Activated CD4-positive, alpha-beta T cell treated with anti-CD3 and anti-CD28 coated beads for 24 hours (primary cell): ENCODE results near the gene YOD1.
A peak's percentile ranks its signal among the peaks of the same experiment; 100 is the strongest.

Experiments used
- DNase-seq, 2 donors: peaks; one replicate each; pipeline ENCODE4 v3.0.0-alpha.2; 2020; ENCODE audit warnings: low read depth in 2 of 2

Gene YOD1

DNA sequence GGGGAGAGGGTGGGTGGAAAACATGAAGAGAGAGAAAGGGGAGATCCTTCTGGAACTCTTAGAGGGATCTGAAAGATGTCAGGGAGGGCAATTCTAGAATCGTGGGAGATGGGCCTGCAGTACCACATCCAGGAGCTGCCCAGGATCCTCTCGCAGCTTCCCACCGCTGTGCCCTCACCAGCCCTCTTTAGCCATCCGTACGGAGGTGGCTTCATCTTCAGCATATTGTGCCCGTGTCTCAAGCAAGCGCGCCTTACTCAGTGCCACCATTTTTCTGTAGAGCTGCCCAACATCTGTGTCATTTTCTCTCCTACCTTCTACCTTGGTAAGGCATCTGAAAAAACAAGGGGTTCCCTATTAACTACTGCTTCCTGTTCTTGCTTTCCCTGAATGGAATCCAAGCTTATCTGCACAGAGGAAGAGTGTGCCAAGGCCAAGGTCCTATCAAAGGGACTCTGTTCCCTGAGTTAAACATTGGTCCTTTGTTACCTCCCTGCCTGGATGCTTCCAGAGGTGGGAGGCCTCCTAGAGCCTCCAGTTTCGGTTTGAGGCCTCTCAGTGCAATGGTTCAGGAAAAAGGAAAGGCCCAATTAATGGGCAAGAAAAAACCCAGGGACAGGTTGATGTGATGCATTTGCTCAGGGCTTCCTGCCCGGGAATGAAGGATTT, 41.7 kb downstream of the YOD1 start:
- no peak for DNase-seq

DNA sequence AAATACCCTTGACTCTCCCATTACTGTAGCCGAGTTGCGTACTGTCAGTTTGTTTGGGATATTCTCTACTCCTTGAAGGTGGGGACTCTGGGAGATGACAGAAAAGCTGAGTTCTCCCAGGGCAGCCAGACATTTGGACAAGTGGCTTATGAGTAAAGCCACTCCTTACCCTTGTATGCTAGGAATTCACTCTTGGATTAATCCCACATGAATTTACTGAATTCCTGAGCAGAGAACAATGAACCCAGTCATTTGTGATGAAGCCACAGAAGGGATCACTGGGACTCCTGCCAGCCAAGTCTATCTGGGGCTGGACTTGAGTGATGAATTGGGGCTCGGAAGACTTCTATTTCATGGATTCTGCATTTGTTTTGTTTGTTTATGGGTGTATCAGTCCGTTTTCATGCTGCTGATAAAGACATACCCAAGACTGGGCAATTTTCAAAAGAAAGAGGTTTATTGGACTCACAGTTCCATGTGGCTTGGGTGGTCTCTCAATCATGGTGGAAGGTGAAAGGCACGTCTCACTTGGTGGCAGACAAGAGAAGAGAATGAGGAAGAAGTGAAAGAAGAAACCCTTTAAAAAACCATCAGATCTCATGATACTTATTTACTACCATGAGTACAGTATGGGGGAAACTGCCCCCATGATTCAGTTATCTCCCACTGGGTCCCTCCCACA, 43.5 kb downstream of the YOD1 start:
- DNase-seq, result no peak

DNA sequence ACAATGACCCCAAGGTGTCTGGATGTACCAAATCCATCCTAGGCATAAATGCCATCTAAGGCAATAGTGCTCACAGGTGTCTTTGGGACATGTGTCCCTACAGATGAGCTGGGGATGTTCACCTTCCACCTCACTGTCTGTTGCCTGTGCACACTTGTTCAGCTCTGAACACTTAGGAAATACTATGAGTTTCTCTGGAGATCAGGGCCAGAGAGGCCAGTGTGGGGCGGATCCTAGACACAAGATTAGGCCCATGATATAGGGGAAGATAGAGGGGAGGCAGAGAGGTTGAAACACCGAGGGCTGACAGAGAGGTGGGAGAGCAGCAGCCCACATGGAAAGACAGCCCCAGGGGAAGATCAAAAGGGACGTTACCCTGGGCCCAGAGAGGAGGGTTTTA, 44.1 kb downstream of the YOD1 start:
- no peak for DNase-seq

DNA sequence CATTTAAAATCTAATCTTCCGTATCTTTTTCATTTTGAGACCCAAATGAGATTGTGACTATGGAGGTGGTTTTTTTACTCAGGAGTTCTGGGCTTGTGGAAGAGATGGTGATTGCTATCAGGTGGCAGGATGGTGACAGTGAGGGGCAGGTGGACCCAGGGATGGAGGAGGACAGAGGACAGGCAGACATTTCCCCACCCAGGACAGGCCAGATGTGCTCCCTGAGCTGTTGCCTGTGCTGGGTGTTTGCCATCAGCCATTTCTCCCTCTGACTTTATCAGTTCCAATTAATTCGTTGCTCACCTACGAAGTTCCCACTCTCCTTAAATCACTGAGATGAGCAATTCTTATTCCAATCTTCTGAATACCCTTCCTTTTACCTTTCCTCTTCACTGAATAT, 44.9 kb downstream of the YOD1 start:
- DNase-seq, result no peak

DNA sequence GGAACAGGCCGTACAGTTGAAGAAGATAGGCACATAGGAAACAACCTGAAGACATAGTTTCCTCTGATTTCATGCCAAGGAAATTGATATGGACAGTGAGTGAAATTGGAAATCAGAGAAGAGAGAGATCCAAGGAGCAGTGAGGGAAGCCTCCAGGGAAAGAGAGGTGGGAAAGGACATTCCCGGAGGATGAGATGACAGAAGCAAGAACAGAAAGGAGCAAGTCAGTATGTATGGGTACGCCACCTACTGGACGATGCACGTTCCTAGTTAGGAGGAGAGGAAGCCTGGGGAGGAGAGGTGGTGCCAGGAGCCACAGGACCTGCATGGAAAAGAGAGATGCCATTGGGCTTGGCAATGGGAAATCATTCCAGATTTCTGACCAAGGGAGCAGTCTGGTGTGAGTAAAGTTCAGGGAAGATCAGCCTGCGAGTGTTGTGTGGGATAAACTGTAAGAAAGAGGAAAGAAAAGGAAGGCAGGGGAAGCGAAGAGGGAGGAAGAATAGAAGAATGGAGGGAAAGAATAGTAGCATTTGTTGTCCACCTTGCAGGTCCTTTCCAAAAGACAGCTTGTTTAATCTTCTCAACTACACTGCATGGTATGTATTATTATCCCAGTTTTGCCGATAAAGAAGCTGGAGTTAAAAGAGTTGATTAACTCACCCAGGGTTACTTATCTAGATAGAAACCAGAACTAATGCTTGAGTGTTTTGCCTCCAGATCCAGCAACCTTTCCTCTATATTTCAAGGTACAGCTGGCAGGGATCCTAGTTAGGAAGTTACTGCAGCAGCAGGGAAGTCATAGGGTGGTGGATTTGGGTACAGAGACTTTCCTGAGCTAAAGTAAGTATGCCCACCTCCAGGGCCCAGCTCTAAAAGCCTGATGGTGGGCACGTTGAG, 45.8 kb downstream of the YOD1 start:
- peak in 1 of 2 donors; percentile 24 for DNase-seq

DNA sequence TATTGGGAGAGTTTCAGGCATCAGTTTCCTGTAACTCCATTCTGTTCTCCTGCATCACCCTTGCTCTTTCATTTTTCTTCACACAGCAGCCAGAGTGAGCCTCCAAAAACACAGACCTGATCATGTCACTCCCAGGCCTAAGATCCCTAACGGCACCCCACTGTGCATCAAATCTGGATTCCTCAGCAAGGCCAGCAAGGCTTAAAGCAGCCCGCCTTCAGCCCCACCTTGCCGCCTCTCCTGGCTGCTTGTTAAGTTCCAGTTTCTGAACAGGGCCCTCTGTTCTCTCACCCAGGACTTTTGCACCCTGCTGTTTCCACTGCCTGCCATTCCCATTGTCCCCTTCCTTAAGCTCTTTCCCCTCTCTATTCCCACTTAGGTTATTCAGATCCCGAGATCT, 47.8 kb downstream of the YOD1 start:
- no peak for DNase-seq

DNA sequence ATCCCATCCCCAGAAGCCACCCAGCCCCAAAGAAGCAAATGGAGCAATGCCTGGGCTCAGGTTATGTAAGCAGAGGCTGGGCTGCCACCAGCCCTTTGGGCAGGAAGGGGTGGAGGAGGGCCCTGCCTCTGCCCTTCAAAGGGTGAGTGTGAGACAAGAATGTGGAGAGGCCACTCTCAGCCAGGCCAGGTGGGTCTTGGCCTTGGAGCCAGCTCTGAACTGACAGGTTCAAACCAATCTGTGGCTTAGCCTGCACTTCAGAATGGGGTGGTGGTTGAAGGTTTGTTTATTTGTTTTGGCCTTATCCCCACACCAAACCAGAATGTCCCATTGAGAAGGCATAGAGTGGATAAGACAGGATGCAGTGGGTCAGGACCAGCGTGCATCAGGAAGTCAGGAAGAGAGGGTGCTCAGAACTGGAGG, 48.3 kb downstream of the YOD1 start:
- no peak for DNase-seq

DNA sequence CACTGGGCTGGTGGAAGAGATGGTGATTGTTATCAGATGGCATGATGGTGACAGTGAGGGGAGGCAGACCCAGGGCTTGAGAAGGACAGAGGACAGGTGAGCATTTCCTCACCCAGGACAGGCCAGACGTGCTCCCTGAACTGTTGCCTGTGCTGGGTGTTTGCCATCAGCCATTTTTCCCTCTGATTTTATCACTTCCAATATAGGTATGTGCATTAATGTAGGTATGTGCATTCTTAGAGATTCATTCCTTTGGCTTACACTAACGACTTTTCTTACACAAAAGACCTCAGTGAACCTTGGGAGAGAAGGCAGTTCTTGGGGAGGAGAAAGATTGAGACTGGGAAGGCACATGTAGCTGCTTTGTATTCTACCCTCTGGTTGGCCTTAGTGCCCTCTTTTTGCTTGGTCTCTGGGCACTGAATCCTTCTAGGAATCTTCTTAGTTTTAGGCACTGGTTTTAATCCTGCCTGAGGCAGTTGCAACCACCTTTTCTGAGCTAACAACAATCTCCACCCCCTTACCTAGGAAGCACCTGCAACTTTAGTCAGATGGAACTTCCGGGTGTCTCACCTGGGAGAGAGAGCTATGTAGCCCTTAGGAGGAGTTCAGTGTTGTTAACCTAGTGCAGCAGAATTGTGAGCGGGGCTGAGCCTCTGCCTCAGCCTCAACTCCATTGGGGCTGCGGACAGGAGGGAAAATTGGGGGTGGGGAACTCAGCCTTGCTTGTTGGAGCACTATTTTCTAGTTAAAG, 49.3 kb downstream of the YOD1 start:
- no peak for DNase-seq

DNA sequence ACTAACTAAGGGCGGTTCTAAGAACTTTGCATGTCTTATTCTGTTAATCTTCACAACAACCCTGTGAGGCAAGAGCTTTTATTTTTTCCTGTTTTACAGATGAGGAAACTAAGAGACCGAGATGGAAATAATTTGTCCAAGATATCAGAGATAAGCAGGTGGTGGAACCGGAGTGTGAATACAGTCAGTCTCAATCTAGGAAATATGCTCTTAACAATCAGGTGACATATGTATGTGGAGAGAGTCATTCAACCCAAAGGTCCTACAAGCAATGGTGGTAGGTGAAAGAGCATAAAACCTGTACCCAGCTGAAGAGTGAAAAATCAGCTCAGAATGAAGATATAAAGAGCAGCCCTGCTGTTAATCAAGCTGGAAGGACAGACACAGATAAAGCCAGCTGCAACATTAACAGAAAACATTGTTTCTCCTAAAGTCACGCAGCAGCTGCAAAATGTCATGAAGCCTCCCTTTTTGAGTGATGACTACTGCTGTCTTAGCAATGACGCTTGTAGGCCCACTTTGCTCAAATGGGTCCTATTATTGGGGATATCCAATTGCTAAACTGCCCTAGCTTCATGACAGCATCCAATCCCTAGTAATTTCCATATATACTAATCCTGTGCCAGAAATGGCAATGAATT, 50.2 kb downstream of the YOD1 start:
- no peak for DNase-seq

DNA sequence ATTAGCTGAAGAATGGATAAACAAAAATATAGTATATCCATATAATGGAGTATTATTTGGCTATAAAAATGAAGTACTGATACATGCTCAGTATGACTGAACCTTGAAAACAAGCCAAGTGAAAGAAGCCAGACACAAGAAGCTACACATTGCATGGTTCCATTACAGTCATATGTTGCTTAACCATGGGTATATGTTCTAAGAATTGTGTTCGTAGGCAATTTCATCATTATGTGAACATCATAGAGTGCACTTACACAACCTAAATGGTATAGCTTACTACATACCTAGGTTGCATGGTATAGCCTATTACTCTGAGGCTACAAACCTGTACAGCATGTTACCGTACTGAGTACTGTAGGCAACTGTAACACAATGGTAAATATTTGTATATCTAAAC, 52.2 kb downstream of the YOD1 start:
- DNase-seq, result no peak
